IMR-90 (cell line): ENCODE measurements around the gene ALOX15. TPM values are rescaled to one million over a fixed set of nuclear protein-coding genes. Genes with fewer than 3 reads are reported as not detected.

Experiments used
- ATAC-seq: fragments of 200-7000 bp; cut with Tn5 transposase; 2 replicates; pipeline ENCODE4 v1.9.1; 2020; ENCODE audit warnings: low read depth, mild to moderate bottlenecking, moderate library complexity
- BruUV-seq: library from RNA; stranded (reverse); fragments of 400-500 nt; replicated peaks from 2 replicates; lab custom pipeline; 2021; lab: Mats Ljungman, UMichigan
- CTCF ChIA-PET: fragments of 300-600 bp; formaldehyde crosslinking; extraction: SDS; loops from one replicate; lab custom pipeline; 2021; ENCODE audit warnings: antibody characterized with exemption; lab: Yijun Ruan, JAX
- POLR2A ChIA-PET: fragments of 300-600 bp; sonication (Branson Sonifier 250); formaldehyde crosslinking; loops from one replicate; lab custom pipeline; 2022; ENCODE audit warnings: antibody characterized with exemption; ENCODE audit not compliant: unreplicated experiment; lab: Charles Lee
- DNase-seq: peaks from one replicate; pipeline ENCODE4 v3.0.0; 2013
- H2AFZ ChIP-seq: replicated peaks from 2 replicates; pipeline ENCODE3; 2013; ENCODE audit warnings: low read length, mild to moderate bottlenecking; ENCODE audit not compliant: poor library complexity
- H2AK5ac ChIP-seq: 2 replicates; pipeline ENCODE4 v1.6.1; 2013; ENCODE audit warnings: low read depth, low read length, inconsistent platforms
- H2AK9ac ChIP-seq: replicated peaks from 2 replicates; pipeline ENCODE3; 2013; ENCODE audit warnings: mild to moderate bottlenecking, low read depth, low read length, moderate library complexity; ENCODE audit not compliant: poor library complexity
- H2BK120ac ChIP-seq: 2 replicates; pipeline ENCODE4 v1.6.1; 2013; ENCODE audit warnings: low read depth, low read length, inconsistent platforms
- H2BK15ac ChIP-seq: 3 replicates; pipeline ENCODE4 v1.6.1; 2013; ENCODE audit warnings: low read depth, low read length, inconsistent platforms
- H2BK20ac ChIP-seq: 2 replicates; pipeline ENCODE4 v1.6.1; 2013; ENCODE audit warnings: low read depth, mild to moderate bottlenecking, inconsistent platforms, low read length, moderate library complexity
- H2BK5ac ChIP-seq: 2 replicates; pipeline ENCODE4 v1.6.1; 2013; ENCODE audit warnings: mild to moderate bottlenecking, low read depth, low read length, inconsistent platforms; ENCODE audit not compliant: poor library complexity, severe bottlenecking
- H3K14ac ChIP-seq: replicated peaks from 2 replicates; pipeline ENCODE4 v1.6.1; 2013; ENCODE audit warnings: low read depth, low read length, inconsistent platforms
- H3K18ac ChIP-seq: 2 replicates; pipeline ENCODE4 v1.6.1; 2013; ENCODE audit warnings: low read depth, low read length, control low read depth
- H3K23ac ChIP-seq: 2 replicates; pipeline ENCODE4 v1.6.1; 2013; ENCODE audit warnings: low read depth, low read length, inconsistent platforms
- H3K27ac ChIP-seq: 2 replicates; pipeline ENCODE4 v1.5.1; 2013; ENCODE audit warnings: mild to moderate bottlenecking, control low read depth, low read length; ENCODE audit not compliant: insufficient read depth
- H3K27me3 ChIP-seq: 2 replicates; pipeline ENCODE4 v1.6.1; 2013; ENCODE audit warnings: low read length; ENCODE audit not compliant: control insufficient read depth, insufficient read depth
- H3K36me3 ChIP-seq: 2 replicates; pipeline ENCODE4 v1.6.1; 2013; ENCODE audit warnings: low read length, mixed read lengths; ENCODE audit not compliant: control insufficient read depth, insufficient read depth
- H3K4ac ChIP-seq: 2 replicates; pipeline ENCODE4 v1.6.1; 2013; ENCODE audit warnings: low read depth, low read length, inconsistent platforms
- H3K4me1 ChIP-seq: 2 replicates; pipeline ENCODE4 v1.6.1; 2013; ENCODE audit warnings: low read length, mixed read lengths; ENCODE audit not compliant: control insufficient read depth, insufficient read depth
- H3K4me2 ChIP-seq: 2 replicates; pipeline ENCODE4 v1.6.1; 2013; ENCODE audit warnings: low read depth, mild to moderate bottlenecking, control low read depth, low read length, moderate library complexity
- H3K4me3 ChIP-seq: 2 replicates; pipeline ENCODE4 v1.5.1; 2013; ENCODE audit warnings: low read depth, mild to moderate bottlenecking, control low read depth, low read length, moderate library complexity; ENCODE audit not compliant: insufficient read depth
- H3K56ac ChIP-seq: 2 replicates; pipeline ENCODE4 v1.6.1; 2013; ENCODE audit warnings: low read length, inconsistent platforms; ENCODE audit not compliant: insufficient read depth; ENCODE audit errors: extremely low read depth
- H3K79me1 ChIP-seq, 2 experiments: 2 replicates each; pipeline ENCODE4 v1.6.1; 2013; ENCODE audit warnings: low read length in 2 of 2, inconsistent platforms in 1 of 2, low read depth in 1 of 2
- H3K9ac ChIP-seq: 2 replicates; pipeline ENCODE4 v1.6.1; 2013; ENCODE audit warnings: low read depth, low read length, control low read depth
- H3K9me1 ChIP-seq: 2 replicates; pipeline ENCODE4 v1.6.1; 2013; ENCODE audit warnings: low read length, inconsistent platforms; ENCODE audit not compliant: insufficient read depth
- H3K9me3 ChIP-seq: 2 replicates; pipeline ENCODE4 v1.6.1; 2013; ENCODE audit warnings: low read length; ENCODE audit not compliant: control insufficient read depth, insufficient read depth
- H4K20me1 ChIP-seq: 2 replicates; pipeline ENCODE4 v1.6.1; 2013; ENCODE audit warnings: low read length, inconsistent platforms; ENCODE audit not compliant: insufficient read depth
- H4K5ac ChIP-seq: 2 replicates; pipeline ENCODE4 v1.6.1; 2013; ENCODE audit warnings: mild to moderate bottlenecking, low read depth, low read length, control low read depth
- H4K8ac ChIP-seq, 2 experiments: 2 replicates each; pipeline ENCODE4 v1.6.1; 2013; ENCODE audit warnings: low read depth in 2 of 2, low read length in 2 of 2, control low read depth in 1 of 2, inconsistent platforms in 1 of 2
- H4K91ac ChIP-seq: 2 replicates; pipeline ENCODE4 v1.6.1; 2013; ENCODE audit warnings: low read depth, low read length, inconsistent platforms; ENCODE audit not compliant: insufficient read depth
- CEBPB ChIP-seq: IDR thresholded peaks from 2 replicates; pipeline ENCODE4 v1.6.1; 2012; ENCODE audit warnings: low read depth, low read length, improper control_type of control experiment
- CTCF ChIP-seq: conservative IDR thresholded peaks from 2 replicates; pipeline ENCODE4 v1.5.1; 2012; ENCODE audit warnings: mild to moderate bottlenecking, low read depth, low read length, improper control_type of control experiment
- ELK1 ChIP-seq: fragments of 150-350 bp; IDR thresholded peaks from 2 replicates; pipeline ENCODE4 v1.6.1; 2016; ENCODE audit warnings: low read depth, mild to moderate bottlenecking, low read length, moderate library complexity, borderline replicate concordance
- FOS ChIP-seq: fragments of 150-350 bp; IDR thresholded peaks from 2 replicates; pipeline ENCODE4 v1.6.1; 2016; ENCODE audit warnings: low read depth, low read length
- MAZ ChIP-seq: IDR thresholded peaks from 2 replicates; pipeline ENCODE4 v1.6.1; 2012; ENCODE audit warnings: low read depth, mild to moderate bottlenecking, low read length, improper control_type of control experiment, moderate library complexity, borderline replicate concordance
- NFE2L2 ChIP-seq: fragments of 150-350 bp; IDR thresholded peaks from 2 replicates; pipeline ENCODE4 v1.6.1; 2016; ENCODE audit warnings: low read depth, mild to moderate bottlenecking, low read length
- POLR2A ChIP-seq: IDR thresholded peaks from 2 replicates; pipeline ENCODE4 v1.6.1; 2012; ENCODE audit warnings: mild to moderate bottlenecking, low read depth, low read length
- RAD21 ChIP-seq: IDR thresholded peaks from 2 replicates; pipeline ENCODE4 v1.6.1; 2012; ENCODE audit warnings: low read length, improper control_type of control experiment
- USF2 ChIP-seq: fragments of 150-350 bp; IDR thresholded peaks from 2 replicates; pipeline ENCODE4 v1.6.1; 2017; ENCODE audit warnings: mild to moderate bottlenecking, antibody characterized with exemption, low read length, low read depth
- WGBS, 2 experiments: methylation state at CpG; one replicate each; pipeline versions ENCODE4 v1.1.5 to v1.1.7; 2013; ENCODE audit warnings: missing lambda C conversion rate in 2 of 2; ENCODE audit not compliant: insufficient read length in 1 of 2; ENCODE audit errors: extremely low coverage in 2 of 2; 5-methylcytosine and 5-hydroxymethylcytosine counted together
- dilution Hi-C: fragments of 300-500 bp; cut with HindIII; formaldehyde crosslinking; loops from one replicate; pipeline ENCODE4 v1.14.3; 2018; ENCODE audit warnings: low sequenced_read_pairs; ENCODE audit not compliant: unreplicated experiment
- in situ Hi-C: fragments of 300-500 bp; cut with MboI; formaldehyde crosslinking; loops from 3 replicates; pipeline ENCODE4 v1.14.3; 2019; ENCODE audit warnings: low sequenced_read_pairs, inconsistent platforms, mixed read lengths
- intact Hi-C: fragments of 100-400 bp; cut with micrococcal nuclease; formaldehyde crosslinking; loops from 2 replicates; pipeline ENCODE4 v1.10.0; 2022
- polyA plus RNA-seq, 3 experiments: library from polyadenylated mRNA; depleted of rRNA; stranded (reverse); fragments of >200 nt; gene quantifications; 2 replicates each; pipeline ENCODE4 v1.2.3, GENCODE V29; 2012; ENCODE audit warnings: low replicate concordance in 1 of 3
- total RNA-seq: library from RNA; depleted of rRNA; stranded (reverse); fragments of >200 nt; gene quantifications from 2 replicates; pipeline ENCODE4 v1.2.3, GENCODE V29; 2012

The ALOX15 gene
- total and polyA plus RNA-seq, 2 of the 4 experiments (the other 2 are of a cell fraction), result not detected

GRCh38 chr17:4667166-4667565, 25.7 kb upstream of the ALOX15 start:
- H3K4me3 ChIP-seq, result no peak overlapping the region
- H3K27ac ChIP-seq, result no peak overlapping the region
- no peak for DNase-seq
- H4K20me1 ChIP-seq, result no peaks in the 10 kb centered on the region
- no peak overlapping the region for H3K14ac ChIP-seq
- H3K36me3 ChIP-seq, result peaks cover 12% of the 10 kb centered on the region
- H3K9me3 ChIP-seq, result no peaks in the 10 kb centered on the region
- H2BK120ac ChIP-seq, result no peak overlapping the region
- no peaks in the 10 kb centered on the region for H3K4me1 ChIP-seq
- H4K91ac ChIP-seq, result no peak overlapping the region
- ChIA-PET POLR2A (no interaction called here), CTCF (no interaction called here)
- no peak overlapping the region for H3K9ac ChIP-seq
- TF ChIP-seq MAZ (no peak), RAD21 (no peak), NFE2L2 (no peak), ELK1 (no peak), POLR2A (no peak), USF2 (no peak), CTCF (no peak), CEBPB (no peak), FOS (no peak)
- dilution Hi-C loops (no loop called here), in situ Hi-C loops (no loop called here), intact Hi-C loops (no loop called here)
- no peak for ATAC-seq
- no peak overlapping the region for H2AK5ac ChIP-seq
- no peaks in the 10 kb centered on the region for H3K79me1 ChIP-seq
- no peak overlapping the region for H3K4ac ChIP-seq
- H2AK9ac ChIP-seq, result no peak overlapping the region
- H2AFZ ChIP-seq, result no peak overlapping the region
- H3K18ac ChIP-seq, result no peak overlapping the region
- BruUV-seq, result no TSS peak
- no peak overlapping the region for H3K23ac ChIP-seq
- H3K56ac ChIP-seq, result no peak overlapping the region
- H4K5ac ChIP-seq, result no peak overlapping the region
- no peak overlapping the region for H2BK5ac ChIP-seq
- no peak overlapping the region for H2BK15ac ChIP-seq
- H3K4me2 ChIP-seq, result no peak overlapping the region
- no peak overlapping the region for H4K8ac ChIP-seq
- no CpG with 5 or more reads among the region's 4 CpGs for WGBS, 2 experiments
- peaks cover 22% of the 10 kb centered on the region for H3K27me3 ChIP-seq
- H2BK20ac ChIP-seq, result no peak overlapping the region
- H3K9me1 ChIP-seq, result no peaks in the 10 kb centered on the region
